ENCODE data around the gene DMAC2. TPM values are rescaled to one million over a fixed set of nuclear protein-coding genes. Genes with fewer than 3 reads are reported as not detected.
"Not testable (repeated sequence)": the region's sequence is repeated elsewhere in the genome, so short reads cannot be mapped to it uniquely, and the experiment has no call there.

Gene DMAC2
- total RNA-seq, 3 donors from 2014 or later: 24.8 to 41.3 (median 31.6) TPM

GRCh38 chr19:41410336-41411054 lies 29.2 kb downstream of the DMAC2 start:
- intact Hi-C loops (cut with DNase I; ENCODE audit: low total_unique reads): no loop called here
- H3K9me3 ChIP-seq: no peaks in the 10 kb centered on the region
- no peak for DNase-seq (ENCODE audit: low spot score in 2 of 2)
- H3K36me3 ChIP-seq: peaks cover 7% of the 10 kb centered on the region
- TF ChIP-seq POLR2AphosphoS5 (IDR thresholded peaks at IDR 0.05) (no peak), CTCF (IDR thresholded peaks at IDR 0.05) (no peak), POLR2A (IDR thresholded peaks at IDR 0.05) (no peak)
- H3K27ac ChIP-seq: peak overlapping the region; percentile 78 to 84
- H3K27me3 ChIP-seq: no peaks in the 10 kb centered on the region
- H3K4me1 ChIP-seq: peaks cover 0 to 11% of the 10 kb centered on the region in 2 donors
- no peak overlapping the region for H3K4me3 ChIP-seq

- Histone ChIP-seq H3K36me3 (no peaks in the 10 kb centered on the region), H3K4me1 (peaks cover 0 to 11% of the 10 kb centered on the region in 2 donors), H3K4me3 (no peak overlapping the region), H3K9me3 (no peaks in the 10 kb centered on the region), H3K27me3 (no peaks in the 10 kb centered on the region), H3K27ac (peak overlapping the region; percentile 78 to 81)
- DNase-seq (ENCODE audit: low spot score in 2 of 2): peak; percentile 59 to 65
- TF ChIP-seq CTCF (IDR thresholded peaks at IDR 0.05) (no peak), POLR2AphosphoS5 (IDR thresholded peaks at IDR 0.05) (no peak), POLR2A (IDR thresholded peaks at IDR 0.05) (no peak)
- intact Hi-C loops (cut with DNase I; ENCODE audit: low total_unique reads): no loop called here
These were observed 30.4 kb downstream of the DMAC2 start for GRCh38 chr19:41409288-41409687.

DNA sequence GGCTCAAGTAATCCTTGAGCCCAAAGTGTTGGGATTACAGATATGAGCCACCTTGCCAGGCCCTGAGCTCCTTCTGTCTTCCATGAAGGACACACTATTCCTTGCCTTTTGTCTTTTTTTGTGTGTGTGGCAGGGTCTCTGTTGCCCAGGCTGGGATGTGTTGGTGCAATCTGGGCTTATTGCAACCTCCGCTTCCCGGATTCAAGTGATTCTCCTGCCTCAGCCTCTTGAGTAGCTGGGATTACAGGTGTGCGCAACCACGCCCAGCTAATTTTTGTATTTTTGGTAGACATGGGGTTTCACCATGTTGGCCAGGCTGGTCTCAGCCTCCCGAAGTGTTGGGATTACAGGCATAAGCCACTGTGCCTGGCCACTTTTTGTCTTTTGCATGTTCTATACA lies 30.9 kb downstream of the DMAC2 start:
- H3K36me3 ChIP-seq; H3K27me3 ChIP-seq; DNase-seq (ENCODE audit: low spot score in 2 of 2); H3K4me3 ChIP-seq; H3K9me3 ChIP-seq; intact Hi-C loops (cut with DNase I; ENCODE audit: low total_unique reads): not testable (repeated sequence)
- Histone ChIP-seq H3K4me1 (peaks cover 0 to 11% of the 10 kb centered on the region in 2 donors), H3K27ac (peak overlapping the region; percentile 78 to 81)

DNA sequence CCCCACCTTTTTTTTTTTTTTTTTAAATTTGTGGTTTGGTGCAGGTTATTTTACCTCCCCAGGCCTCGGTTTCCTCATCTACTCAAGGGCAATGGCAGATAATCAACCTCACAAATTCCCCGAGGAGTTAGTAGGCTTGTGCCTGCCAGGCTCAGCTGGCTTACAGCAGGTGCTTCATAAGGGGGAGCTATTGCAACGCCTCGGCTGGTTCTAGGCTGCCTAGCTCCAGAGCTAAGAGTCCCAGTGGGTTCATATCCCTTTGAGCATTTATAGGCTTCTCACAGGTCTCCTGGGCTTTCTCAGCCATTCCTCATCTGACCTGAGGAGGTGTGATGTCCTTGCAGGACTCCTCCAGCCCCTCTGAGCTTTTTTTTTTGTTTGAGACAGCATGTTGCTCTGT lies 31.5 kb downstream of the DMAC2 start:
- intact Hi-C loops (cut with DNase I; ENCODE audit: low total_unique reads): no loop called here
- H3K4me1 ChIP-seq: peaks cover 0 to 11% of the 10 kb centered on the region in 2 donors
- no peak overlapping the region for H3K4me3 ChIP-seq
- DNase-seq (ENCODE audit: low spot score in 2 of 2): no peak
- TF ChIP-seq CTCF (IDR thresholded peaks at IDR 0.05): no peak
- no peak for TF ChIP-seq POLR2A (IDR thresholded peaks at IDR 0.05)
- no peak for TF ChIP-seq POLR2AphosphoS5 (IDR thresholded peaks at IDR 0.05)
- no peaks in the 10 kb centered on the region for H3K27me3 ChIP-seq
- no peaks in the 10 kb centered on the region for H3K9me3 ChIP-seq
- no peaks in the 10 kb centered on the region for H3K36me3 ChIP-seq
- peak overlapping the region in 1 of 2 donors; percentile 78 for H3K27ac ChIP-seq

GRCh38 chr19:41407271-41407670 lies 32.4 kb downstream of the DMAC2 start:
- no peak for TF ChIP-seq CTCF (IDR thresholded peaks at IDR 0.05)
- TF ChIP-seq POLR2AphosphoS5 (IDR thresholded peaks at IDR 0.05): no peak
- TF ChIP-seq POLR2A (IDR thresholded peaks at IDR 0.05): no peak
- no peaks in the 10 kb centered on the region for H3K27me3 ChIP-seq
- intact Hi-C loops (cut with DNase I; ENCODE audit: low total_unique reads): no loop called here
- peaks cover 0 to 11% of the 10 kb centered on the region in 2 donors for H3K4me1 ChIP-seq
- H3K4me3 ChIP-seq: no peak overlapping the region
- H3K9me3 ChIP-seq: no peaks in the 10 kb centered on the region
- no peak for DNase-seq (ENCODE audit: low spot score in 2 of 2)
- no peak overlapping the region for H3K27ac ChIP-seq
- no peaks in the 10 kb centered on the region for H3K36me3 ChIP-seq

Measured in breast epithelium (tissue), 4 donors.